HG02973 (cell line): ENCODE data around the gene SULT1A2.
"Not testable (repeated sequence)": the region's sequence is repeated elsewhere in the genome, so short reads cannot be mapped to it uniquely, and the experiment has no call there.

Experiments
- ATAC-seq: cut with Tn5 transposase; IDR thresholded peaks from one replicate; pipeline ENCODE4 v1.9.1; 2021; ENCODE audit warnings: moderate library complexity; ENCODE audit not compliant: unreplicated experiment

Gene SULT1A2

GRCh38 chr16:28596840-28597691 lies at the start of gene SULT1A2:
TSS of gene SULT1A2 (minus strand) at chr16:28597050. CDS start at chr16:28595930, 1,120 bp downstream.
- no peak for ATAC-seq

- ATAC-seq = not testable (repeated sequence)
These were observed 43.1 kb upstream of the SULT1A2 start for GRCh38 chr16:28639959-28640358.

- not testable (repeated sequence) for ATAC-seq
These were observed 41.5 kb upstream of the SULT1A2 start for GRCh38 chr16:28638359-28638758.

GRCh38 chr16:28637765-28638164 lies 40.9 kb upstream of the SULT1A2 start, which contains the start of gene NPIPB8:
TSS of gene NPIPB8 (plus strand) at chr16:28638065. CDS start at chr16:28638361, 296 bp downstream.
- not testable (repeated sequence) for ATAC-seq

GRCh38 chr16:28636093-28636823 lies 39.4 kb upstream of the SULT1A2 start:
- ATAC-seq = not testable (repeated sequence)

GRCh38 chr16:28630905-28631304 lies 34.1 kb upstream of the SULT1A2 start:
- not testable (repeated sequence) for ATAC-seq

- no peak for ATAC-seq
These were observed 26.4 kb upstream of the SULT1A2 start for GRCh38 chr16:28623172-28623711.

- ATAC-seq = not testable (repeated sequence)
These were observed 25.8 kb upstream of the SULT1A2 start for GRCh38 chr16:28622532-28623171.

- no peak for ATAC-seq
These were observed 24.8 kb upstream of the SULT1A2 start for GRCh38 chr16:28621481-28622155.

GRCh38 chr16:28620316-28620715 lies 23.5 kb upstream of the SULT1A2 start:
- ATAC-seq = not testable (repeated sequence)

- ATAC-seq = no peak
These were observed 21.0 kb upstream of the SULT1A2 start for GRCh38 chr16:28617874-28618273.

- no peak for ATAC-seq
These were observed 19.8 kb upstream of the SULT1A2 start for GRCh38 chr16:28616636-28617035.

- ATAC-seq = not testable (repeated sequence)
These were observed 19.4 kb upstream of the SULT1A2 start for GRCh38 chr16:28616224-28616577.

- not testable (repeated sequence) for ATAC-seq
These were observed 18.8 kb upstream of the SULT1A2 start for GRCh38 chr16:28615486-28616223.

GRCh38 chr16:28614561-28614960 lies 17.7 kb upstream of the SULT1A2 start:
- ATAC-seq = not testable (repeated sequence)

- not testable (repeated sequence) for ATAC-seq
These were observed 17.1 kb upstream of the SULT1A2 start for GRCh38 chr16:28613912-28614311.

GRCh38 chr16:28612359-28613280 lies 15.8 kb upstream of the SULT1A2 start:
- ATAC-seq = not testable (repeated sequence)

GRCh38 chr16:28610595-28611191 lies 13.8 kb upstream of the SULT1A2 start:
- no peak for ATAC-seq
